Nephron (organoid): Measurements from ENCODE around the gene VAV2.

ENCODE experiments used
- H3K27ac Mint-ChIP-seq, 3 experiments: 2 replicates each; pipeline ENCODE4 v1.8.0; 2020; ENCODE audit warnings: mixed read lengths in 3 of 3, mild to moderate bottlenecking in 2 of 3, moderate library complexity in 1 of 3
- H3K27me3 Mint-ChIP-seq: 2 replicates; pipeline ENCODE4 v1.8.0; 2021; ENCODE audit warnings: low read depth, mild to moderate bottlenecking, moderate library complexity, mixed read lengths
- H3K36me3 Mint-ChIP-seq: 2 replicates; pipeline ENCODE4 v1.8.0; 2020; ENCODE audit warnings: low read depth, mixed read lengths
- H3K4me1 Mint-ChIP-seq: 2 replicates; pipeline ENCODE4 v1.8.0; 2020; ENCODE audit warnings: mixed read lengths
- H3K4me3 Mint-ChIP-seq, 3 experiments: 2 replicates each; pipeline ENCODE4 v1.8.0; 2020; ENCODE audit warnings: mild to moderate bottlenecking in 3 of 3, mixed read lengths in 3 of 3, moderate library complexity in 2 of 3
- H3K9me3 Mint-ChIP-seq: 2 replicates; pipeline ENCODE4 v1.8.0; 2020; ENCODE audit warnings: mixed read lengths
- CTCF ChIP-seq, 3 experiments: fragments of 200-600 bp; sonication (generic); IDR thresholded peaks; one replicate each; pipeline ENCODE4 v1.5.0; 2021; ENCODE audit warnings: antibody characterized with exemption in 3 of 3; ENCODE audit not compliant: unreplicated experiment in 3 of 3

Gene VAV2

GRCh38 chr9:133987946-133988665 lies 4.0 kb downstream of the VAV2 start:
- no peaks in the 10 kb centered on the region for H3K27me3 Mint-ChIP-seq
- H3K36me3 Mint-ChIP-seq: no peaks in the 10 kb centered on the region
- H3K27ac Mint-ChIP-seq: peak overlapping the region; percentile 26 to 82 (median 56)
- H3K4me3 Mint-ChIP-seq: peak overlapping the region; percentile 67 to 81 (median 69)
- peaks cover 21% of the 10 kb centered on the region for H3K4me1 Mint-ChIP-seq
- TF ChIP-seq CTCF (IDR thresholded peaks at IDR 0.05; ENCODE audit: unreplicated experiment in 3 of 3): no peak
- H3K9me3 Mint-ChIP-seq: no peaks in the 10 kb centered on the region

- Mint-ChIP-seq H3K36me3 (no peaks in the 10 kb centered on the region), H3K4me3 (peak overlapping the region in 1 of 3 experiments; percentile 11), H3K27me3 (no peaks in the 10 kb centered on the region)
Observed at GRCh38 chr9:133987446-133987788, 4.7 kb downstream of the VAV2 start.

GRCh38 chr9:133986774-133987445 lies 5.2 kb downstream of the VAV2 start:
- TF ChIP-seq CTCF (IDR thresholded peaks at IDR 0.05; ENCODE audit: unreplicated experiment in 3 of 3): no peak
- Mint-ChIP-seq H3K36me3 (no peaks in the 10 kb centered on the region), H3K27me3 (no peaks in the 10 kb centered on the region), H3K27ac (peak overlapping the region in 2 of 3 experiments; percentile 11 to 25), H3K9me3 (no peaks in the 10 kb centered on the region), H3K4me1 (peaks cover 28% of the 10 kb centered on the region), H3K4me3 (peak overlapping the region in 1 of 3 experiments; percentile 11)

More at GRCh38 chr9:133987446-133987788, 4.7 kb downstream of the VAV2 start:
- Mint-ChIP-seq H3K9me3 (no peaks in the 10 kb centered on the region), H3K27ac (peak overlapping the region in 2 of 3 experiments; percentile 11 to 25), H3K4me1 (peaks cover 28% of the 10 kb centered on the region)
- no peak for TF ChIP-seq CTCF (IDR thresholded peaks at IDR 0.05; ENCODE audit: unreplicated experiment in 3 of 3)

GRCh38 chr9:133986061-133986460 lies 6.1 kb downstream of the VAV2 start:
- H3K9me3 Mint-ChIP-seq: no peaks in the 10 kb centered on the region
- H3K4me3 Mint-ChIP-seq: peak overlapping the region in 1 of 3 experiments; percentile 9
- no peak for TF ChIP-seq CTCF (IDR thresholded peaks at IDR 0.05; ENCODE audit: unreplicated experiment in 3 of 3)
- peaks cover 29% of the 10 kb centered on the region for H3K4me1 Mint-ChIP-seq
- no peaks in the 10 kb centered on the region for H3K27me3 Mint-ChIP-seq
- H3K27ac Mint-ChIP-seq: peak overlapping the region in 1 of 3 experiments; percentile 1
- H3K36me3 Mint-ChIP-seq: no peaks in the 10 kb centered on the region

GRCh38 chr9:133982971-133983720 lies 9.0 kb downstream of the VAV2 start:
- H3K9me3 Mint-ChIP-seq: no peaks in the 10 kb centered on the region

More at GRCh38 chr9:133982971-133983720, 9.0 kb downstream of the VAV2 start:
- TF ChIP-seq CTCF (IDR thresholded peaks at IDR 0.05; ENCODE audit: unreplicated experiment in 3 of 3): no peak
- Mint-ChIP-seq H3K4me1 (peaks cover 43% of the 10 kb centered on the region), H3K27me3 (no peaks in the 10 kb centered on the region), H3K36me3 (no peaks in the 10 kb centered on the region), H3K27ac (peak overlapping the region in 2 of 3 experiments; percentile 42 to 57), H3K4me3 (no peak overlapping the region)
